ENCODE data around the gene PRTN3.
"Not testable (repeated sequence)": the region's sequence is repeated elsewhere in the genome, so short reads cannot be mapped to it uniquely, and the experiment has no call there.

PRTN3 gene

GRCh38 chr19:816500-816857, 24.3 kb upstream of the PRTN3 start:
- DNase-seq, result no peak

- DNase-seq, result not testable (repeated sequence)
These were observed 20.6 kb upstream of the PRTN3 start for GRCh38 chr19:820212-820611.

GRCh38 chr19:821231-821824, 19.5 kb upstream of the PRTN3 start:
- DNase-seq, result no peak

GRCh38 chr19:821825-822503, 18.8 kb upstream of the PRTN3 start, which contains the start of gene PLPPR3:
Gene PLPPR3 (minus strand): TSS chr19:821955. CDS start chr19:821559, 396 bp downstream.
- DNase-seq, result no peak

- no peak for DNase-seq
These were observed 17.2 kb upstream of the PRTN3 start for GRCh38 chr19:823565-824121.

- no peak for DNase-seq
These were observed 15.9 kb upstream of the PRTN3 start for GRCh38 chr19:824885-825284.

GRCh38 chr19:825897-826644, 14.7 kb upstream of the PRTN3 start:
- DNase-seq, result no peak

GRCh38 chr19:827314-827709, 13.5 kb upstream of the PRTN3 start:
- no peak for DNase-seq

- DNase-seq, result no peak
These were observed 13.0 kb upstream of the PRTN3 start, which contains the start of gene AZU1 for GRCh38 chr19:827710-828321. Gene AZU1 (plus strand): TSS chr19:827837. CDS start chr19:827847, 10 bp downstream.

GRCh38 chr19:829129-829758, 11.6 kb upstream of the PRTN3 start:
- no peak for DNase-seq

GRCh38 chr19:831407-832369, 9.1 kb upstream of the PRTN3 start:
- DNase-seq, result no peak

- DNase-seq, result no peak
These were observed 6.6 kb upstream of the PRTN3 start for GRCh38 chr19:834216-834615.

- DNase-seq, result no peak
These were observed 5.5 kb upstream of the PRTN3 start for GRCh38 chr19:835210-835810.

- DNase-seq, result not testable (repeated sequence)
These were observed 2.0 kb downstream of the PRTN3 start for GRCh38 chr19:842802-843179.

- DNase-seq, result peak in 1 of 2 experiments; percentile 42
These were observed 2.5 kb downstream of the PRTN3 start for GRCh38 chr19:843180-843835.

GRCh38 chr19:843836-844545, 3.2 kb downstream of the PRTN3 start:
- no peak for DNase-seq

- no peak for DNase-seq
These were observed 3.8 kb downstream of the PRTN3 start for GRCh38 chr19:844546-844971.

GRCh38 chr19:845707-846521, 5.1 kb downstream of the PRTN3 start:
- DNase-seq, result no peak

GRCh38 chr19:848386-848921, 7.7 kb downstream of the PRTN3 start:
- no peak for DNase-seq

Data from NCI-H524 (cell line).